Stomach (tissue), 4 donors: ENCODE measurements around the gene ACMSD.

Experiments used
- EP300 ChIP-seq: sonication (generic); formaldehyde crosslinking; IDR thresholded peaks from one replicate; pipeline ENCODE4 v1.6.1; 2017; ENCODE audit warnings: antibody characterized with exemption
- POLR2A ChIP-seq, 4 donors: fragments of 450-650 bp; IDR thresholded peaks; one replicate each; pipeline ENCODE4 v1.6.1; 2016; ENCODE audit warnings: antibody characterized with exemption in 4 of 4, control low read depth in 2 of 4, mild to moderate bottlenecking in 1 of 4, moderate library complexity in 1 of 4
- POLR2AphosphoS5 ChIP-seq, 3 donors: sonication (generic); formaldehyde crosslinking; IDR thresholded peaks; one replicate each; pipeline ENCODE4 v1.6.1; 2016; ENCODE audit warnings: antibody characterized with exemption in 3 of 3
- TF ChIP-seq, protein P1 (sequence below), 7 experiments: fragments of 450-650 bp in 4 of 7; fragments of 200-600 bp in 3 of 7; sonication (generic) in 3 of 7; IDR thresholded peaks; one replicate each; pipeline ENCODE4 v1.5.1; 2016 to 2019; ENCODE audit warnings: antibody characterized with exemption in 7 of 7, control low read depth in 2 of 7, mild to moderate bottlenecking in 1 of 7

DNA sequence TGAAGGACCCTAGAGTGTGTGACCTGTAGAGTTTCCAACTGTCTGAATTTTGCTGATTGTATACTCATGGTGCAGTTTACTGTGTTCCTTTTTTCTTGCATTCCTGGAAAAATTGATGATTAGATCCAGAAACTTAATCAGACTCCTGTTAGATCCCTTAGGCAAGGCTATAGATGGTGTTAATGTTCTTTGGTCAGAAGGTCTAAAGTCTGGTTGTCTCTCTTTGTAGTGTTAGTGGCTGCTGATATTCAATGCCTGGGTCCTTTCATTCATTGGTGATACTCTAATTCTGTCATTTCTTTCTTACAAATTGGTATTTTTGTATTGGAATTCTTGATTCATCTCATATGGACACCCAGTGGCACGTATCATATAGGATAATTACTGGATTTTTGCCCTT is 86.5 kb downstream of the ACMSD start:
- TF ChIP-seq EP300 = no peak
- TF ChIP-seq, protein P1, sequence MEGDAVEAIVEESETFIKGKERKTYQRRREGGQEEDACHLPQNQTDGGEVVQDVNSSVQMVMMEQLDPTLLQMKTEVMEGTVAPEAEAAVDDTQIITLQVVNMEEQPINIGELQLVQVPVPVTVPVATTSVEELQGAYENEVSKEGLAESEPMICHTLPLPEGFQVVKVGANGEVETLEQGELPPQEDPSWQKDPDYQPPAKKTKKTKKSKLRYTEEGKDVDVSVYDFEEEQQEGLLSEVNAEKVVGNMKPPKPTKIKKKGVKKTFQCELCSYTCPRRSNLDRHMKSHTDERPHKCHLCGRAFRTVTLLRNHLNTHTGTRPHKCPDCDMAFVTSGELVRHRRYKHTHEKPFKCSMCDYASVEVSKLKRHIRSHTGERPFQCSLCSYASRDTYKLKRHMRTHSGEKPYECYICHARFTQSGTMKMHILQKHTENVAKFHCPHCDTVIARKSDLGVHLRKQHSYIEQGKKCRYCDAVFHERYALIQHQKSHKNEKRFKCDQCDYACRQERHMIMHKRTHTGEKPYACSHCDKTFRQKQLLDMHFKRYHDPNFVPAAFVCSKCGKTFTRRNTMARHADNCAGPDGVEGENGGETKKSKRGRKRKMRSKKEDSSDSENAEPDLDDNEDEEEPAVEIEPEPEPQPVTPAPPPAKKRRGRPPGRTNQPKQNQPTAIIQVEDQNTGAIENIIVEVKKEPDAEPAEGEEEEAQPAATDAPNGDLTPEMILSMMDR (IDR thresholded peaks at IDR 0.05) = no peak
- TF ChIP-seq POLR2AphosphoS5 (IDR thresholded peaks at IDR 0.05) = no peak
- TF ChIP-seq POLR2A (IDR thresholded peaks at IDR 0.05) = no peak
